B cell (primary cell): ENCODE measurements around the gene ZNF648. TPM values are rescaled to one million over a fixed set of nuclear protein-coding genes. Genes with fewer than 3 reads are reported as not detected.

Experiments
- ATAC-seq: fragments of 200-7000 bp; cut with Tn5 transposase; one replicate; pipeline ENCODE4 v1.10.0; 2021; ENCODE audit warnings: low read depth, mild to moderate bottlenecking, moderate number of reproducible peaks, moderate library complexity
- CTCF ChIA-PET: fragments of 350-600 bp; sonication (Branson Sonifier 250); formaldehyde crosslinking; loops from one replicate; lab custom pipeline; 2021; ENCODE audit warnings: antibody characterized with exemption, inconsistent platforms; lab: Charles Lee
- POLR2A ChIA-PET: fragments of 350-600 bp; sonication (Branson Sonifier 250); formaldehyde crosslinking; loops from one replicate; lab custom pipeline; 2021; ENCODE audit warnings: antibody characterized with exemption; lab: Charles Lee
- DNase-seq: peaks from one replicate; pipeline ENCODE4 v3.0.0; 2013
- H2AFZ ChIP-seq: 2 replicates; pipeline ENCODE4 v1.6.1; 2012; ENCODE audit warnings: mild to moderate bottlenecking, low read depth, low read length; ENCODE audit not compliant: insufficient read depth, poor library complexity, severe bottlenecking
- H3K27ac ChIP-seq, 2 donors: 1 replicate in 1 of 2; 2 replicates in 1 of 2; pipeline ENCODE4 v1.5.1; 2012 to 2013; ENCODE audit warnings: low read length in 2 of 2, mild to moderate bottlenecking in 2 of 2, moderate library complexity in 1 of 2
- H3K27me3 ChIP-seq, 4 experiments: fragments of 200-600 bp in 1 of 4; sonication (generic) in 1 of 4; replicated peaks in 1 of 4; 1 replicate in 2 of 4; 2 replicates in 2 of 4; pipeline versions ENCODE4 v1.6.1 to v1.7.0; 2013 to 2016; ENCODE audit warnings: low read length in 3 of 4, mild to moderate bottlenecking in 2 of 4, mixed read lengths in 1 of 4, moderate library complexity in 1 of 4; ENCODE audit not compliant: insufficient read depth in 4 of 4, control insufficient read depth in 3 of 4; ENCODE audit errors: control extremely low read depth in 1 of 4
- H3K36me3 ChIP-seq, 2 experiments: replicated peaks in 1 of 2; 1 replicate in 1 of 2; 2 replicates in 1 of 2; pipeline versions ENCODE4 v1.6.1 to v1.7.1; 2013; ENCODE audit warnings: low read length in 1 of 2; ENCODE audit not compliant: insufficient read depth in 2 of 2, control insufficient read depth in 1 of 2; ENCODE audit errors: control extremely low read depth in 1 of 2, extremely low read depth in 1 of 2
- H3K4me1 ChIP-seq, 2 donors: fragments of 200-600 bp in 1 of 2; sonication (generic) in 1 of 2; 1 replicate in 1 of 2; 2 replicates in 1 of 2; pipeline versions ENCODE4 v1.5.1 to v1.6.1; 2013 to 2017; ENCODE audit warnings: low read length in 2 of 2; ENCODE audit not compliant: control insufficient read depth in 2 of 2, insufficient read depth in 2 of 2
- H3K4me2 ChIP-seq: replicated peaks from 2 replicates; pipeline ENCODE3; 2012; ENCODE audit warnings: mild to moderate bottlenecking, low read depth, low read length; ENCODE audit not compliant: poor library complexity, severe bottlenecking
- H3K4me3 ChIP-seq, 5 experiments: fragments of 200-600 bp in 1 of 5; sonication (generic) in 1 of 5; 1 replicate in 3 of 5; 2 replicates in 2 of 5; pipeline versions ENCODE4 v1.5.1 to v1.7.0; 2011 to 2016; ENCODE audit warnings: low read length in 4 of 5, mild to moderate bottlenecking in 4 of 5, low read depth in 2 of 5, control low read depth in 1 of 5, moderate library complexity in 1 of 5; ENCODE audit not compliant: insufficient read depth in 1 of 5; ENCODE audit errors: control extremely low read depth in 1 of 5, extremely low read depth in 1 of 5
- H3K79me2 ChIP-seq: fragments of 200-600 bp; sonication (generic); one replicate; pipeline ENCODE4 v1.6.0; 2016; ENCODE audit warnings: low read length; ENCODE audit not compliant: control insufficient read depth, insufficient read depth
- H3K9ac ChIP-seq: fragments of 200-600 bp; sonication (generic); 2 replicates; pipeline ENCODE4 v1.6.1; 2017; ENCODE audit warnings: mild to moderate bottlenecking, low read length, moderate library complexity
- H3K9me3 ChIP-seq, 3 donors: one replicate each; pipeline versions ENCODE4 v1.6.1 to v1.7.1; 2013; ENCODE audit warnings: low read length in 2 of 3; ENCODE audit not compliant: control insufficient read depth in 2 of 3, insufficient read depth in 1 of 3; ENCODE audit errors: control extremely low read depth in 1 of 3
- H4K20me1 ChIP-seq: 2 replicates; pipeline ENCODE4 v1.6.0; 2012; ENCODE audit warnings: mild to moderate bottlenecking, low read length; ENCODE audit not compliant: insufficient read depth, control insufficient read depth, poor library complexity, severe bottlenecking
- H3K27ac Mint-ChIP-seq: one replicate; pipeline ENCODE4 v1.8.0; 2021; ENCODE audit warnings: mixed read lengths
- H3K27me3 Mint-ChIP-seq: one replicate; pipeline ENCODE4 v1.8.0; 2021; ENCODE audit warnings: mixed read lengths
- H3K4me1 Mint-ChIP-seq: one replicate; pipeline ENCODE4 v1.8.0; 2021; ENCODE audit warnings: mixed read lengths
- H3K4me3 Mint-ChIP-seq: one replicate; pipeline ENCODE4 v1.8.0; 2021; ENCODE audit warnings: mixed read lengths
- H3K9me3 Mint-ChIP-seq: one replicate; pipeline ENCODE4 v1.8.0; 2022; ENCODE audit warnings: mixed read lengths; ENCODE audit not compliant: insufficient read depth
- EZH2 ChIP-seq: IDR thresholded peaks from 2 replicates; pipeline ENCODE4 v1.6.1; 2012; ENCODE audit warnings: borderline replicate concordance, low read depth, mild to moderate bottlenecking, moderate library complexity, low read length; ENCODE audit not compliant: insufficient read depth, poor library complexity, severe bottlenecking
- WGBS: methylation state at CpG from one replicate; pipeline ENCODE4 v1.1.5; 2013; ENCODE audit warnings: missing lambda C conversion rate; ENCODE audit not compliant: insufficient coverage; 5-methylcytosine and 5-hydroxymethylcytosine counted together
- intact Hi-C: fragments of 100-400 bp; cut with micrococcal nuclease; formaldehyde crosslinking; loops from one replicate; pipeline ENCODE4 v1.10.0; 2022
- polyA plus RNA-seq: library from polyadenylated mRNA; depleted of rRNA; stranded (reverse); fragments of >200 nt; gene quantifications from 2 replicates; pipeline ENCODE4 v1.2.3, GENCODE V29; 2012
- total RNA-seq, 2 donors: library from RNA; stranded (reverse); fragments of 120-200 nt in 1 of 2; gene quantifications; 1 replicate in 1 of 2; 2 replicates in 1 of 2; pipeline versions ENCODE4 v1.2.3 to v1.2.4, GENCODE V29; 2013 to 2022
- TF ChIP-seq, protein P1 (sequence below): fragments of 200-600 bp; IDR thresholded peaks from one replicate; pipeline ENCODE4 v1.8.0; 2022; ENCODE audit warnings: antibody characterized with exemption, mild to moderate bottlenecking

The ZNF648 gene
- total and polyA plus RNA-seq, 2 donors (not counting 1 experiment from before 2014, with no cell fraction given), result not detected

DNA sequence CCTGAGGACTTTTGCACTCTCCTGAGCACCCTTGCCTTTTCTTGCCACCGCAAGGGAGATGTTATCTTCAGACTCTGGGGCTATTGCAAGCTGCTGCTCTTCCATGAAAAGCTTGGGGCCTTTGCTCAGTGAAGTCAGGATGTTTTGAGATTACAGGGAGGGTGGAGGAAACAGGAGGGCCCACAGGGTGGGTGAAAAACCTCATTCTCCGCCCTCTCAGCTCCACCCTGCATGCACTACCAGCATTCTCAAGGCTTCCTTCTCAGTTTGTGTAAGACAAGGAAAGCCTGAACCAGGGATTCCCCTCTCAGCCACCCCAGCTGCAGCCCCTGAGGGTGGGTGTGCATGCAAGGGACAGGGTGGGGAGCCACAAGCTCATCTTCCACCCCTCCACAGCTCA lies 25.8 kb upstream of the ZNF648 start:
- intact Hi-C loops, result no loop called here
- Mint-ChIP-seq H3K27me3 (peaks cover 6% of the 10 kb centered on the region), H3K4me1 (peaks cover 5% of the 10 kb centered on the region), H3K4me3 (no peak overlapping the region), H3K27ac (no peak overlapping the region), H3K9me3 (no peaks in the 10 kb centered on the region)
- H3K4me3 ChIP-seq, result no peak overlapping the region
- ChIA-PET CTCF (interaction anchor here (0.6 to 1.5 kb wide), 3 partner anchors 8 to 68 kb away, joined by 4 to 6 read pairs (median 6); no protein-coding TSS in a partner anchor), POLR2A (no interaction called here)
- WGBS, result 71% methylated on average over 1 of the region's 2 CpGs
- no peaks in the 10 kb centered on the region for H3K36me3 ChIP-seq
- no peak for ATAC-seq
- no peak overlapping the region for H3K27ac ChIP-seq
- H4K20me1 ChIP-seq, result no peaks in the 10 kb centered on the region
- H3K4me1 ChIP-seq, result peaks cover 0 to 5% of the 10 kb centered on the region in 2 donors
- H3K79me2 ChIP-seq, result no peaks in the 10 kb centered on the region
- no peak for DNase-seq
- no peaks in the 10 kb centered on the region for H3K27me3 ChIP-seq
- TF ChIP-seq, protein P1, sequence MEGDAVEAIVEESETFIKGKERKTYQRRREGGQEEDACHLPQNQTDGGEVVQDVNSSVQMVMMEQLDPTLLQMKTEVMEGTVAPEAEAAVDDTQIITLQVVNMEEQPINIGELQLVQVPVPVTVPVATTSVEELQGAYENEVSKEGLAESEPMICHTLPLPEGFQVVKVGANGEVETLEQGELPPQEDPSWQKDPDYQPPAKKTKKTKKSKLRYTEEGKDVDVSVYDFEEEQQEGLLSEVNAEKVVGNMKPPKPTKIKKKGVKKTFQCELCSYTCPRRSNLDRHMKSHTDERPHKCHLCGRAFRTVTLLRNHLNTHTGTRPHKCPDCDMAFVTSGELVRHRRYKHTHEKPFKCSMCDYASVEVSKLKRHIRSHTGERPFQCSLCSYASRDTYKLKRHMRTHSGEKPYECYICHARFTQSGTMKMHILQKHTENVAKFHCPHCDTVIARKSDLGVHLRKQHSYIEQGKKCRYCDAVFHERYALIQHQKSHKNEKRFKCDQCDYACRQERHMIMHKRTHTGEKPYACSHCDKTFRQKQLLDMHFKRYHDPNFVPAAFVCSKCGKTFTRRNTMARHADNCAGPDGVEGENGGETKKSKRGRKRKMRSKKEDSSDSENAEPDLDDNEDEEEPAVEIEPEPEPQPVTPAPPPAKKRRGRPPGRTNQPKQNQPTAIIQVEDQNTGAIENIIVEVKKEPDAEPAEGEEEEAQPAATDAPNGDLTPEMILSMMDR, result no peak
- TF ChIP-seq EZH2, result no peak
- H3K4me2 ChIP-seq, result no peak overlapping the region
- H3K9ac ChIP-seq, result no peak overlapping the region
- H3K9me3 ChIP-seq, result no peaks in the 10 kb centered on the region
- H2AFZ ChIP-seq, result no peak overlapping the region

- Histone ChIP-seq H3K4me3 (no peak overlapping the region), H2AFZ (no peak overlapping the region), H3K9me3 (no peaks in the 10 kb centered on the region), H3K4me1 (peaks cover 0 to 5% of the 10 kb centered on the region in 2 donors), H3K36me3 (no peaks in the 10 kb centered on the region), H4K20me1 (no peaks in the 10 kb centered on the region), H3K4me2 (no peak overlapping the region), H3K79me2 (no peaks in the 10 kb centered on the region), H3K9ac (no peak overlapping the region), H3K27me3 (no peaks in the 10 kb centered on the region), H3K27ac (no peak overlapping the region)
- peaks cover 6% of the 10 kb centered on the region for H3K27me3 Mint-ChIP-seq
- DNase-seq (no peak), ATAC-seq (no peak)
- TF ChIP-seq EZH2, result no peak
- TF ChIP-seq, protein P1, result no peak
- ChIA-PET CTCF (interaction anchor here (0.6 to 3.2 kb wide), 3 partner anchors 57 to 309 kb away, joined by 4 to 31 read pairs (median 6); no protein-coding TSS in a partner anchor), POLR2A (no interaction called here)
- no peaks in the 10 kb centered on the region for H3K9me3 Mint-ChIP-seq
- H3K4me1 Mint-ChIP-seq, result peaks cover 5% of the 10 kb centered on the region
- intact Hi-C loops, result no loop called here
- 94% methylated on average over 4 of the region's 7 CpGs for WGBS
- no peak overlapping the region for H3K27ac Mint-ChIP-seq
- H3K4me3 Mint-ChIP-seq, result no peak overlapping the region
Measured at GRCh38 chr1:182086620-182087019, 25.1 kb upstream of the ZNF648 start.
